T-helper 2 cell (primary cell): ENCODE data around the gene SLC7A9.
A peak's percentile ranks its signal among the peaks of the same experiment; 100 is the strongest.
"Not testable (repeated sequence)": the region's sequence is repeated elsewhere in the genome, so short reads cannot be mapped to it uniquely, and the experiment has no call there.

Experiments
- DNase-seq, 5 experiments: peaks; one replicate each; pipeline versions ENCODE4 v3.0.0 to v3.0.0-alpha.2; 2012 to 2022

SLC7A9 gene

DNA sequence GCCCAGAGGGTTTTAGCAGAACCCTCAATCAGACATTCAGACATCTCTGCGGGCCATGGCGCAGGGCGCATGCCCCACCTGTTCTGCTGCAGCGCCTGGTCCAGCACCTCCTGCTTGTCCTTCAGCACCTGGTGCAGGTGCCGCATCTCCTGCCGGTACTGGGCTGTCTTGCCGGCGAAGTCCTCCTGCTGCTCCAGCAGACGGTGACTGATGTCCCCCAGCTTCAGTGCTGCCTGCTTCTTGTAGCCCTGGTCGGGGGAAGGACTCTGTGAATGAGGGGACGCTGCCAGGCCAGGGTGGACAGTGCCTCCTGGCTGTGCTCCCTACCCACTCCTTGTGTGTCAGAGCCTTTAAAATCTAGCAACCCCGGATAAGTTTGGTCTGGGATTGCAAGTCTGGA, 12.2 kb upstream of the SLC7A9 start:
- no peak for DNase-seq

DNA sequence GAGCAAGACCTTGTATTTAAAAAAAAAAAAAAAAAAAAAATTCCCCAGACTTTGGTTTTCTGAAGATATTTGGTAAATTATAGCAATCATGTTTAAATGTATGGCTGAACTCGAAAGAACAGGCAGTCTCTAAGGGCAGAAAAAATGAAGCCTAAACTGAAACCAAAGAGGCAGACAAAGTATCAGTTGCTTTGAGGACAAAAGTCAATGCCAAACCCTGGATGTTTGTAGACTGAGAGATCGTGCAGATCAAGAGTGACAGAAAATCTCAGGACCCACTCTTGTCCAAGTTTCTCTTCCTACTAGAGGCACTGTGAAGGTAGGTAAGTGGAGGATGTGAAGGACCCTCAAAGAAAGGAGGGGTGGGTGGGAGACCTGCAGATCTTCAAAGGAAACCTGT, 11.1 kb upstream of the SLC7A9 start:
- no peak for DNase-seq

DNA sequence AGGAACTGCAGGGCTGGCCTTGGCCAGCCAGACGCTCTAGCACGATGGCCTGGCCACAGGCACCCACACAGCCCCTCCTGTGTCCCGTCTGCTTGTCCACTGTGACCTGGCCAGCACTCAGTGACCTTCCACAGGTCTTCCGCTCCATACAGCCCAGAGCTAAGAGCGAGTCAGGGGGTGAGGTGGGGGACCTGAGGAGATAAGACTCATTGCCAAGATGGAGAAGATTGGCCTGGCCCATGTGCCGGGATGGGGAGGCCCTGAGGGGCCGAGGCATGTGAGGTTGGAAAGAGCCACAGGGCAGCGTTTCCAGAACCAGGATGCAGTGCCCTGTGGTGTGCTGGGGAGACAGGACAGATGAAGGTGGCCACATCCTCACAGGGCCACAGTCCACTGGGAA, 10.2 kb upstream of the SLC7A9 start:
- DNase-seq: no peak

GRCh38 chr19:32878988-32879387, 9.4 kb upstream of the SLC7A9 start:
- DNase-seq: no peak

DNA sequence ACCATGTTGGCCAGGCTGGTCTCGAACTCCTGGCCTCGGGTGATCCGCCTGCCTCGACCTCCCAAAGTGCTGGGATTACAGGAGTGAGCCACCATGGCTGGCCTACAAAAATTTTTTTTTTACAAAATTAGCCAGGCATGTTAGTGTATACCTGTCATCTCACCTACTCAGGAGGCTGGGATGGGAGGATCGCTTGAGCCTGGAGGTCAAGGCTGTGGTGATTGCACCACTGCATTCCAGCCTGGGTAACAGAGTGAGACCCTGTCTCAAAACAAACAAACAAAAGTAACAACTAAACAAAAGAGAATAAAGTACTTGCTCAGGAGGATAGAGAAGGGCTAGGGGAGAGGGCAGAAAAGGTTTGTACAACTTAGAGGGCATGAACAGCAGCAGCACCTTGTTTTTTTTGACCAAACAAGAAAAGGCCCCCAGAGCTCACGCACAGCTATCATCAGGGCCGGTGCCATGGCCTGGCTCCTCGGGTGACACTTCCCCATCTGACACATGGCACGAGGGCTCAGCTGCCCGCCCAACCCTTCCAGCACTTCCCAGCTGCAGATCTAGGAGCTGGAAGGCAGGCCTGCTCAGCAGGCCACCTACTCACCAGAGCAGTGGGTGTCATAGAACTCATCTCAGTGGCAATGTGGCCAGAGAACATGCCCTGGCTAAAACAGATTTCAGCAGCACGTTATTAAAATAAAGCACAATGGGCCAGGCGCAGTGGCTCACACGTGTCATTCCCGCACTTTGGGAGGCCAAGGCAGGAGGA, 8.6 kb upstream of the SLC7A9 start:
- DNase-seq: no peak

DNA sequence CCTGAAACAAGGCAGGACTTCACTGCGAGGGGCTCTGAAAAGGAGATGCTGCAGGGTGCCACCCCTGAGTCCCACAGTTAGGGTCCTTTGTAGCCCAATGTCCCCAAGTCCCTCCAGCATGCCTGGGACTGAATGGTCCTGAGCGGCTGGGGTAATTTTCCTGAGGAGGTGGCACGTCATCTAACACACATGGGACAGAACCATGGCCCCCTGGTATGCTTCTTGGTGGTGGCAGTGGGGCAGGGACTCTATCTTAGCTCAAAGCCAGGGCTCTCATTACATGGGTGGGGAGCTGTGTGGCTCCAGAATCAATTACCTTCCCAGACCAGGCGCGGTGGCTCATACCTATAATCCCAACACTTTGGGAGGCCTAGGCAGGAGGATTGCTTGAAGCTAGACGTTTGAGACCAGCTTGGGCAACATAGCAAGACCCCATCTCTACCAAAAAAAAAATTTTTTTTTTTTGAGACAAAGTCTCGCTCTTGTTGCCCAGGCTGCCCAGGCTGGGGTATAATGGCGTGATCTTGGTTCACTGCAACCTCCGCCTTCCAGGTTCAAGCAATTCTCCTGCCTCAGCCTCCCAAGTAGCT, 7.9 kb upstream of the SLC7A9 start:
- no peak for DNase-seq

- no peak for DNase-seq
Observed at GRCh38 chr19:32876919-32877285, 7.3 kb upstream of the SLC7A9 start.

DNA sequence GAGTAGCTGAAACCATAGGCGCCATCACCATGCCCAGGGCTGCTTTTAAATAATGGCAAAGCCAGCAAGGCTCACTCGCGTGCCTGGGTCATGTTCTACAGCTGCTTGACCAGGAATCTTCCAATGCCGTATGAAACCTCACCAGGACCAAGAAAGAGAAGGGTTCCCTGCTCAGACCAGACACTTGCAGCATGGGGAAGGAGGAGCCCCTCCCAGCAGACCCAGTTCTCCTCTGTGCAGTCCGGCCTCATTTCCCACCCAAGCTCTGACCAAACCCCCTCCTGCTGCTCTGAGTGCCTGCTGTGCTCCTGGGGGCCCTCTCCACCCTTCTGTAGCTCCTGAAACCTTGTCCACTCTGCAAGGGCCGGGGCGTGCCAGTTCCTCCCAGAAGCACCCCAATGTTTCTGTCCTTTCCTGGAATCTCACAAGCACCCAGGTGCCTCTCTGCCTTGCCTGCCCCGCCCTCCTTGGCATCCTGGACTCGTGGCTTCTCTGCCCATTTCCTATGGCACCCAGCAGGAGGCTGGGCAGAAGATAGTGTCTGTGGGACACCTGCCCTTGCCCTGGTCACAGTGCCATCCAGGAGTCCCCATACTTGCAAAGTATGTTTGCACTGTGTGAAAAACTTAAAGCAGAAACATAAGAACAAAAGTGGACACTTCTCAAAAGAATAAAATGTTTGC, 6.8 kb upstream of the SLC7A9 start:
- DNase-seq: no peak

DNA sequence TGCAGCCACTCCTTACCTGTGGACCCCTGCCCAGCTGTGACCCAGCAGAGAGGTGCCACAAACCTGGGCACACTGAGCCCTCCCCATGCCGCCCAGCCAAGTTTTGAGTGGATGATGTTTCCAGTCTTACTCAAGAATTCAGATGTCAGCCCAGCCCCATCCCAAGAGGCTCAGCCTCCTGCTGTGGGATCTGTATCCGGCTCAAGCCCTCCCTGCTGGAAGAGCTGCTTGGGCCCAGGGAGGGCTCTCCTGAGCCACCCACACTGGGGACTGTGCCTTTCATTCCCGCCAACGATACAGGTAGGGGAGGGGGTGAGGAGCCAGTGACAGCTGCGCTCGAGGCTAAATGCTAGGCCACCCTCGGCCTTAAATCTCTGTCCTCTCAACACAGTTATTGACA, 5.9 kb upstream of the SLC7A9 start:
- DNase-seq: no peak

DNA sequence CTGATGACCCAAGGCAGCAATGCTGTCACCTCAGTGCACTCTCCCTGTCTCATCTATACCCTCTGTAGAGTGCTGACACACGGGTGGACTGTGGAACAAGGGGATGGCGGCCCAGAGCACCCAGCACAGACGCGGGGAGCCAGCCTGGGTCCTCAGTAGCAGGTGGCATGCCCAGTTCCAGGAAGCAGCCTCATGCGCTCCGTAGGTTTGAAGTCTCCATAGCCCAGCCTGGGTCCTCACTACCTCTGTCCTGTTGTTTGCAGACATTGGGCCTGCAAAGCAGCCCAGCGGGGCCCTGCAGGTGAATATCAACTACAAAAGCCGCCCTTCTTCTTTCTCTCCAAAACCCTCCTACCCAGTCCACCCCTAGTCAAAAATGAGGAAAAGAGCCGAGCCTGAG, 5.0 kb upstream of the SLC7A9 start:
- no peak for DNase-seq

DNA sequence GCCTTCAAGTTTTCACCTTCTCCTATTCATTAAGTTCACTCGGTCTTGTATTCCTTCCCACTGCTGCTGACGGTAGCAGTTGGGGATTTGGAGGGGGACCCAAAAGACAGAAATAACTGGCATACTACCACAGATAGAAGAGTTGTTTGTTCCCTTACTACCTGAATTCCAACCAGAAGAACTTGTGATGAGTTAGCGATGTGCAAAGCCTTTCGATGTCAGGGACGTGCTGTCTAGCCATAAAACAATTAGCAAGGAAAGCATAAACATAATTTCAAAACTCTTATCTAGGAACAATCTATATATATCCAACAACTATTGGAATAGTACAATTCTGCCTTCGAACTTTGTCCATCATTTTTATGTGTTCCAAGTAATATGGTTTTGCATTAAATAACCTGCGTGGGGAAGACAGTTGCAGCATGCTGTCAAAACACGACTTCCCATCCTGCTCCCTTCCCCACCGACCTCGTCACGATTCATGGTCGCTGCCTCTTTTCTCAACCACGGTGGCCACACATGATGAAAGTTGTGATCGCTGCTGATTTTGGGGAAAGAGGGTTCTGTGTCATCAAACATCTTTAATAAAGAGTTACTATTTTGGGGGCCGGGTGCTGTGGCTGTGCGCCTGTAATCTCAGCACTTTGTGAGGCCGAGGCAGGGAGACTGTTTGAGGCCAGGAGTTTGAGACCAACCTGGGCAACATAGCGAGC, 3.8 kb upstream of the SLC7A9 start:
- DNase-seq: peak in 1 of 5 experiments; percentile 57

GRCh38 chr19:32872391-32872790, 2.8 kb upstream of the SLC7A9 start:
- no peak for DNase-seq

GRCh38 chr19:32870981-32871451, 1.4 kb upstream of the SLC7A9 start:
- DNase-seq: no peak

DNA sequence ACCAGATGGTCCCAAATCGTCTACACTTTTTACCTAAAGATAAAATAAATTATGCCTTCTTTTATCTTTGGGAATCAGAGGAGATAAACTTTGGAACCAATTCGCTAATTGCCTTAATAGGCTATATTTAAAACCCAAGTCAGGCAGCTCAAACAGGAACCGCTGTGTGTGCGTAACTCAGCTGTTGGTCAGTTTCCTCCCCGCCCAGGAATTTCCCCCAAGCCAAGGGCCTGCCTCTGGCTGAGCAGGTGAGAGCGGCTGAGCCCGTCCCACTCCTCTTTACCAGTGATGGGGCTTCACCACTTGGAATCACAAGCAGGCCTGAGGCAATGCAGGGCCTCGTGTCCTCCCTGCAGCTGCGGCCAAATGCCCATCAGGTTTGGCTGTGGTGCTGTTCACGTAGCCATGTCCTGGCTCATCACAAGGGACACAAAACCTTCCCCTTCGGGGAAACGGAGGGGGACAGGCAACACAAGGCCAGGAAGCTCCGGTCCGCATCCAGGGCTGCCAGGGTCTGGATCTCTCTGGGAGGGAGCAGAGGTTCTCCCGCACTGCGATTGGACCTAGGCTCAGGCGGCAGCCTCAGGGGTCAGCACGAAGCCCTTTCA, 503 bp upstream of the SLC7A9 start:
- no peak for DNase-seq

DNA sequence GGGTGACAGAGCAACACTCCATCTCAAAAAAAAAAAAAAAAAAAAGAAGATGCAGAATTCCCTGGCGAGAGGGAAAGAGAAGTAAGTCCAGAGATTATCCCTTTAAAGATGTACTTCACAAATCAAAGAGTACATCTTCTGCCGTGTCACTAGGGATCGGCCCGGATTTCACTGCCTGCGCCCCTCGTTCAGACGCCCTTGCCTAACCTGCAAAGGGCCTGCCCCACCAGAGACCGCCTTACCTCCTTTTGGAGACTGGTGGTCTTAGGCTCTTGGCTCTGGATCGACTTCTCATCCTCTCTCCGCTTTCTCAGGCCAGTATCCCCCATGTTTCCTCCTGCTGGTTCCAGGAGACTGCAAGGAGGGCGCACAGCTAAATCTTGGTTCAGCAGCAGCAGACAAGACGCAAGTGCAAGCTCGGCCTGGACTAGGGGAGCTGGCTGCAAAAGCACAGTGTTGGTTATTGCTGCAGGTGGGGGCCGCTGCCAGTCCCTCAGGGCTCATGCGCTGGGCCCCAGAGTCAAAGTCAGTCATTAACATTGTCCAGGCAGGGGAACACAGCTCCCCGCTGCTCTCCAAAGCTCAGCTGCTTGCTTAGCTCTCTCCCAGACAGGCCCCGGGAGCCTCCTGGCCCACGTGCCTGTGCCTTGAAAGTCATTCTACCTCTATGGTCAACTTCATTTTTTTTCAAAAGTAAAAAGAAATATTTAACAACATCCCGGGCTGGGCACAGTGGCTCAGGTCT, 1.2 kb downstream of the SLC7A9 start:
- no peak for DNase-seq

DNA sequence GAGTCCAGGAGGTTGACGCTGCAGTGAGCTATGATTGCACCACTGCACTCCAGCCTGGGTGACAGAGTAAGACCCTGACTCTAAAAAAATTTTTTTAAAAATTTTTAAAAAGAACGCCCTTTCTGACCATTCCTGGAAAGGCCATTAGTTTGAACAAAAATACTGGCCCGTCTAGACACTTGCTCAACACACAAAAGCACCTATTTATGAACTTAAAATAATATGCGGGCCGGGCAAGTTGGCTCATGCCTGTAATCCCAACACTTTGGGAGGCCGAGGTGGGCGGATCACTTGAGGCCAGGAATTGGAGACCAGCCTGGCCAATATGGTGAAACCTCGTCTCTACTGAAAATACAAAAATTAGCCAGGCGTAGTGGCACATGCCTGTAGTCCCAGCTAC, 2.1 kb downstream of the SLC7A9 start:
- not testable (repeated sequence) for DNase-seq

GRCh38 chr19:32866564-32867265, 2.9 kb downstream of the SLC7A9 start:
- DNase-seq: no peak

DNA sequence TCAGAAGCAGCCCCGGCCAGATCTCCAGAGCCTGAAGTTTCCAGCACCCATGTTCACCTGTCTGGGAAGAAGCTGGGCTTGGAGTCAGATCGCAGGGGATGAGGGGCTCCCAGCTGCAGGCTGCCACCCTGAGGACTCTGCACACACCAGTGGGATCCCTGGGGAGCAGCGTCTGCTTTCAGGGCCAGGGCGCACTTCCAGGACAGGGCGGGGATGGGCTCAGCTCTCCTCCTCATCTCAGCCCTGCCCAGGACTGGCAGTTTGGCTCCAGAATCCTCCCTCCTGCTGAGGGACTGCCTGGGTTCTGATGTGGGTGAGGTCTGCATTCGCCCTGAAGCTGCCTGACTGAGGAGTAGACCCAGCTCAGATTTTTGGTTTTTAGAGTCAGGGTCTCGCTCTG, 3.5 kb downstream of the SLC7A9 start:
- DNase-seq: no peak

DNA sequence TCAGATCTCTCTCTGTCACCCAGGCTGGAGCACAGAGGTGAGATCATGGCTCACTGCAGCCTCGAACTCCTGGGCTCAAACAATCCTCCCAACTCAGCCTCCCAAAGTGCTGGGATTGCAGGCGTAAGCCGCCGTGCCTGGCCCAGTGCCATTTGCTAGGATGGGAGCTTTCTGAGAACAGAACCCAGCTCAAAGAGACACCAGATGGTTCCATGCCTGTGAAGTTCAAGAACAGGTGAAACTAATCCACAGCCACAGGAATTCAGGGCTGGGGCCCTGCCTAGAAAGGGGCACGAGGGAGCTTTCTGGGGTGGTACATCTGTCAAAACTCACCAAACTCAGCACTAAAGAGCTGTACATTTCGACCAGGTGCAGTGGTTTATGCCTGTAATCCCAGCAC, 4.2 kb downstream of the SLC7A9 start:
- no peak for DNase-seq

DNA sequence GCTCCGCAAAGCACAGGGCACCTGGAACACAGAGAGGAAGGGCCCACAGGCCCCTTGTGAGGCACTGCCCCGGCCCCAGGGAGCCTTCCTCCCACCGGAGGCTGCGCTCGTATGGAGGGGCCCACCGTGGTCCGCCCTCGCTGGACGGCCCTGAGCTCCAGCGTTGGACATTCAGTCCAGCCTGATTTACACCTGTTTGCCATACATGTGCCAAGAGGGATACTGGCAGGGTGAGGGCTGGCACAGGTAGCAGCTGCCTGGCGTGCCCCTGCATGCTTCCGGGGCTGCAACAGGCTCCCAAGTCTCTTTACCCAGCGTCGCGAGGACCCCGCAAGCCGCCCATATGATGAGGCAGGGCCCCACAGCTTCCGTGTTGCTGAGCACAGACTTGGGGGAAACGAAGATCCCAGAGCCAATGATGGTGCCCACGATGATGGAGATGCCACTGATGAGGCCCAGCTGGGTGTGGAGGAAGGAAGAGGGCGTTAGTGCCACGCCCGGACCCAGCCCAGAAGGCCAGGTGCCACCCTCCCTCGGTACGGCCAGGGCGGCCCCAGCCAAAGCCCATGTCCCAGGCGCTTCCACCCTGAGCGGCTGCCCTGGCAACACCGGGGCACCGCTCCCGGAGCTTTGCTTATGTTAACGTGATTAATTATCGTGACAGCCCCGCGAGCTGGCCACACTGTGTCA, 5.1 kb downstream of the SLC7A9 start:
- DNase-seq: no peak

GRCh38 chr19:32863841-32864240, 5.7 kb downstream of the SLC7A9 start:
- no peak for DNase-seq
